ENCODE measurements around the gene POM121.
A peak's percentile ranks its signal among the peaks of the same experiment; 100 is the strongest.
"Not testable (repeated sequence)": the region's sequence is repeated elsewhere in the genome, so short reads cannot be mapped to it uniquely, and the experiment has no call there.

DNA sequence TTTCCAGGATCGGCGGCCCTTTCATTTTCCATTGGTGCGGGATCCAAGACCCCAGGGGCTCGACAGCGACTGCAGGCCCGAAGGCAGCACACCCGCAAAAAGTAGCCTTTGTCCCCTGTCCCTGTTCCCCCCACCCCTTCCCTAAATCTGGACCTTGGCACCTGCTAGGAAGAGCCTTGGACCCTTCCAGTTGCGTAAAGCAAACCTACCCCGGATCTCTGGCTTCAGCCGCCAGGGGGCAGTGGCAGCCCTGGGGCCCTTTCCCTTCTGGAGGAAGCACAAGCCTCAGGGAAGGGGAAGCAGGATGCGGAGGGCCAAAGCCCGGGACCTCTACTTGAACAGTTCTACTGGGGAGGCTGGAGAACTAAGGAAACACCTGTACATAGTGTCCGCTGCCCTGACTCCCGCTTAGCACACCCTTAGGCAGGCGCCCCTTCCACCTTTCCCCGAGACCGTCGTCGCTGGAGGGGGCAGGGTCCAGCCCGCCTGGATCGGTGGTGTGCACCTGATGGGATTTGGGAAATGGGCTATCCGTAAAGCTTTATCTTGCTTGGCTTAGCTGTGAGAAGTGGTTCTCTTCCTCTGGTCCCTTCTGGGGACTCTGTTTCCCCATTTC is 21.3 kb downstream of the POM121 start:
- TF ChIP-seq, protein P1, sequence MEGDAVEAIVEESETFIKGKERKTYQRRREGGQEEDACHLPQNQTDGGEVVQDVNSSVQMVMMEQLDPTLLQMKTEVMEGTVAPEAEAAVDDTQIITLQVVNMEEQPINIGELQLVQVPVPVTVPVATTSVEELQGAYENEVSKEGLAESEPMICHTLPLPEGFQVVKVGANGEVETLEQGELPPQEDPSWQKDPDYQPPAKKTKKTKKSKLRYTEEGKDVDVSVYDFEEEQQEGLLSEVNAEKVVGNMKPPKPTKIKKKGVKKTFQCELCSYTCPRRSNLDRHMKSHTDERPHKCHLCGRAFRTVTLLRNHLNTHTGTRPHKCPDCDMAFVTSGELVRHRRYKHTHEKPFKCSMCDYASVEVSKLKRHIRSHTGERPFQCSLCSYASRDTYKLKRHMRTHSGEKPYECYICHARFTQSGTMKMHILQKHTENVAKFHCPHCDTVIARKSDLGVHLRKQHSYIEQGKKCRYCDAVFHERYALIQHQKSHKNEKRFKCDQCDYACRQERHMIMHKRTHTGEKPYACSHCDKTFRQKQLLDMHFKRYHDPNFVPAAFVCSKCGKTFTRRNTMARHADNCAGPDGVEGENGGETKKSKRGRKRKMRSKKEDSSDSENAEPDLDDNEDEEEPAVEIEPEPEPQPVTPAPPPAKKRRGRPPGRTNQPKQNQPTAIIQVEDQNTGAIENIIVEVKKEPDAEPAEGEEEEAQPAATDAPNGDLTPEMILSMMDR (IDR thresholded peaks at IDR 0.05) = peak in 2 of 6 experiments; percentile 10 to 29
- TF ChIP-seq POLR2A (IDR thresholded peaks at IDR 0.05) = not testable (repeated sequence)

Measured in upper lobe of left lung (tissue), 4 donors.